Duodenal mucosa (tissue), 2 donors: ENCODE results near the gene LSM4.
"Not testable (repeated sequence)": the region's sequence is repeated elsewhere in the genome, so short reads cannot be mapped to it uniquely, and the experiment has no call there.

Source experiments
- H3K27ac ChIP-seq: one replicate; pipeline ENCODE4 v1.7.0; 2013; ENCODE audit warnings: low read depth, low read length
- H3K27me3 ChIP-seq, 2 donors: one replicate each; pipeline ENCODE4 v1.7.0; 2013; ENCODE audit warnings: low read length in 2 of 2, control low read depth in 1 of 2; ENCODE audit not compliant: insufficient read depth in 2 of 2, control insufficient read depth in 1 of 2
- H3K36me3 ChIP-seq, 2 donors: one replicate each; pipeline ENCODE4 v1.7.0; 2013; ENCODE audit warnings: low read length in 2 of 2, control low read depth in 1 of 2; ENCODE audit not compliant: insufficient read depth in 2 of 2, control insufficient read depth in 1 of 2
- H3K4me1 ChIP-seq, 2 donors: one replicate each; pipeline ENCODE4 v1.7.0; 2013; ENCODE audit warnings: low read length in 2 of 2, control low read depth in 1 of 2; ENCODE audit not compliant: insufficient read depth in 2 of 2, control insufficient read depth in 1 of 2
- H3K4me3 ChIP-seq, 2 donors: one replicate each; pipeline ENCODE4 v1.7.0; 2013; ENCODE audit warnings: low read length in 2 of 2, low read depth in 1 of 2
- H3K9ac ChIP-seq, 2 donors: one replicate each; pipeline ENCODE4 v1.7.0; 2013; ENCODE audit warnings: low read length in 2 of 2, low read depth in 1 of 2
- H3K9me3 ChIP-seq, 2 donors: one replicate each; pipeline ENCODE4 v1.7.0; 2013; ENCODE audit warnings: low read length in 2 of 2, control low read depth in 1 of 2; ENCODE audit not compliant: control insufficient read depth in 1 of 2

The LSM4 gene

GRCh38 chr19:18329035-18329376 lies 6.1 kb upstream of the LSM4 start:
- H3K27ac ChIP-seq: peak overlapping the region; percentile 34
- H3K36me3 ChIP-seq: no peaks in the 10 kb centered on the region
- peaks cover 10 to 13% of the 10 kb centered on the region in 2 donors for H3K4me1 ChIP-seq
- H3K9me3 ChIP-seq: no peaks in the 10 kb centered on the region
- H3K9ac ChIP-seq: peak overlapping the region; percentile 33 to 55
- H3K4me3 ChIP-seq: peak overlapping the region; percentile 44 to 63
- no peaks in the 10 kb centered on the region for H3K27me3 ChIP-seq

GRCh38 chr19:18328340-18329034 lies 5.6 kb upstream of the LSM4 start:
- no peaks in the 10 kb centered on the region for H3K27me3 ChIP-seq
- no peaks in the 10 kb centered on the region for H3K36me3 ChIP-seq
- H3K4me1 ChIP-seq: peaks cover 13 to 18% of the 10 kb centered on the region in 2 donors
- peak overlapping the region; percentile 44 to 63 for H3K4me3 ChIP-seq
- H3K9me3 ChIP-seq: no peaks in the 10 kb centered on the region
- peak overlapping the region; percentile 33 to 55 for H3K9ac ChIP-seq
- H3K27ac ChIP-seq: peak overlapping the region; percentile 55

- Histone ChIP-seq H3K4me3 (no peak overlapping the region), H3K27ac (no peak overlapping the region), H3K9ac (no peak overlapping the region), H3K4me1 (peaks cover 20 to 29% of the 10 kb centered on the region in 2 donors), H3K36me3 (no peaks in the 10 kb centered on the region), H3K9me3 (no peaks in the 10 kb centered on the region), H3K27me3 (no peaks in the 10 kb centered on the region)
Observed at GRCh38 chr19:18326772-18327171, 3.9 kb upstream of the LSM4 start.

- not testable (repeated sequence) for H3K27ac ChIP-seq, H3K36me3 ChIP-seq, H3K27me3 ChIP-seq, H3K4me3 ChIP-seq, H3K9me3 ChIP-seq
- H3K4me1 ChIP-seq: peaks cover 37 to 46% of the 10 kb centered on the region in 2 donors
- peak overlapping the region in 1 of 2 donors; percentile 82 for H3K9ac ChIP-seq
Observed at GRCh38 chr19:18324373-18324731, 1.5 kb upstream of the LSM4 start.

- Histone ChIP-seq H3K36me3 (no peaks in the 10 kb centered on the region), H3K9me3 (no peaks in the 10 kb centered on the region), H3K27me3 (no peaks in the 10 kb centered on the region), H3K4me1 (peaks cover 45 to 53% of the 10 kb centered on the region in 2 donors), H3K27ac (peak overlapping the region; percentile 83), H3K4me3 (peak overlapping the region; percentile 76 to 88), H3K9ac (peak overlapping the region; percentile 90 to 95)
Observed at GRCh38 chr19:18322318-18322758, 538 bp downstream of the LSM4 start.

GRCh38 chr19:18321734-18322102 lies 1.2 kb downstream of the LSM4 start:
- Histone ChIP-seq H3K27ac (peak overlapping the region; percentile 83), H3K36me3 (no peaks in the 10 kb centered on the region), H3K9me3 (no peaks in the 10 kb centered on the region), H3K27me3 (no peaks in the 10 kb centered on the region), H3K9ac (peak overlapping the region; percentile 90 to 95), H3K4me3 (peak overlapping the region; percentile 76 to 88), H3K4me1 (peaks cover 45 to 53% of the 10 kb centered on the region in 2 donors)

- Histone ChIP-seq H3K9me3 (no peaks in the 10 kb centered on the region), H3K4me1 (peaks cover 51 to 53% of the 10 kb centered on the region in 2 donors), H3K36me3 (no peaks in the 10 kb centered on the region), H3K27ac (peak overlapping the region; percentile 78), H3K4me3 (peak overlapping the region; percentile 76 to 88), H3K9ac (peak overlapping the region; percentile 90 to 95), H3K27me3 (no peaks in the 10 kb centered on the region)
Observed at GRCh38 chr19:18320865-18321733, 1.8 kb downstream of the LSM4 start.

- Histone ChIP-seq H3K4me3 (no peak overlapping the region), H3K27me3 (no peaks in the 10 kb centered on the region), H3K4me1 (peaks cover 53 to 55% of the 10 kb centered on the region in 2 donors), H3K27ac (peak overlapping the region; percentile 78), H3K9ac (peak overlapping the region in 1 of 2 donors; percentile 95), H3K36me3 (peaks cover 0 to 2% of the 10 kb centered on the region in 2 donors), H3K9me3 (no peaks in the 10 kb centered on the region)
Observed at GRCh38 chr19:18319591-18320135, 3.2 kb downstream of the LSM4 start.

- Histone ChIP-seq H3K27ac (peak overlapping the region; percentile 90), H3K27me3 (no peaks in the 10 kb centered on the region), H3K4me1 (peaks cover 43 to 52% of the 10 kb centered on the region in 2 donors), H3K36me3 (peaks cover 0 to 11% of the 10 kb centered on the region in 2 donors), H3K9ac (peak overlapping the region; percentile 63 to 72), H3K9me3 (no peaks in the 10 kb centered on the region), H3K4me3 (peak overlapping the region; percentile 43 to 46)
Observed at GRCh38 chr19:18317961-18318800, 4.7 kb downstream of the LSM4 start.
